K562 (cell line): Measurements from ENCODE around the gene TSPOAP1. TPM values are rescaled to one million over a fixed set of nuclear protein-coding genes. Genes with fewer than 3 reads are reported as not detected.
A peak's percentile ranks its signal among the peaks of the same experiment; 100 is the strongest.

Experiments used
- CBFA2T2 ChIP-seq: fragments of 450-650 bp; conservative IDR thresholded peaks from 2 replicates; pipeline ENCODE4 v1.6.1; 2017; ENCODE audit warnings: mild to moderate bottlenecking
- CBX1 ChIP-seq: sonication (generic); IDR thresholded peaks from 2 replicates; pipeline ENCODE4 v1.6.1; 2016; ENCODE audit warnings: antibody characterized with exemption, low read depth, mild to moderate bottlenecking
- CTCFL ChIP-seq: IDR thresholded peaks from 2 replicates; pipeline ENCODE4 v1.6.1; 2011; ENCODE audit warnings: borderline replicate concordance, low read depth, mild to moderate bottlenecking, moderate library complexity, low read length; ENCODE audit not compliant: insufficient read depth, poor library complexity, severe bottlenecking
- EHMT2 ChIP-seq: fragments of 450-650 bp; IDR thresholded peaks from 2 replicates; pipeline ENCODE4 v1.6.1; 2018; ENCODE audit warnings: antibody characterized with exemption
- GATA2 ChIP-seq: sonication (generic); formaldehyde crosslinking; IDR thresholded peaks from 2 replicates; pipeline ENCODE4 v1.4.0; 2020; ENCODE audit warnings: mild to moderate bottlenecking, missing genetic modification reagents
- HDAC6 ChIP-seq: IDR thresholded peaks from 2 replicates; pipeline ENCODE4 v1.6.1; 2012; ENCODE audit warnings: low read depth, mild to moderate bottlenecking, control low read depth, inconsistent platforms, low read length, moderate library complexity
- HNRNPUL1 ChIP-seq: fragments of 200-400 bp; formaldehyde crosslinking; IDR thresholded peaks from 2 replicates; pipeline ENCODE4 v1.6.1; 2017; ENCODE audit warnings: low read length
- MECOM ChIP-seq: fragments of 250-450 bp; sonication (Bioruptor Pico); IDR thresholded peaks from 2 replicates; pipeline ENCODE4 v1.8.0; 2022; ENCODE audit warnings: inconsistent platforms
- MLLT1 ChIP-seq, 2 experiments: fragments of 450-650 bp; IDR thresholded peaks; 2 replicates each; pipeline ENCODE4 v1.6.1; 2016
- NCOA2 ChIP-seq, 2 experiments: fragments of 450-650 bp; IDR thresholded peaks; 2 replicates each; pipeline ENCODE4 v1.6.1; 2018; ENCODE audit warnings: mild to moderate bottlenecking in 2 of 2, moderate library complexity in 1 of 2; ENCODE audit not compliant: partially characterized antibody in 2 of 2
- RCOR1 ChIP-seq, 2 experiments: IDR thresholded peaks; 2 replicates each; pipeline ENCODE4 v1.6.1; 2012; ENCODE audit warnings: low read depth in 2 of 2, low read length in 2 of 2, borderline replicate concordance in 1 of 2, improper control_type of control experiment in 1 of 2
- RFX7 ChIP-seq: fragments of 250-450 bp; sonication (Bioruptor Pico); IDR thresholded peaks from 2 replicates; pipeline ENCODE4 v1.5.1; 2021; ENCODE audit warnings: mild to moderate bottlenecking
- RHOXF2B ChIP-seq: fragments of 250-450 bp; sonication (Bioruptor Pico); conservative IDR thresholded peaks from 2 replicates; pipeline ENCODE4 v1.5.1; 2021
- SAFB ChIP-seq: fragments of 200-400 bp; formaldehyde crosslinking; IDR thresholded peaks from 2 replicates; pipeline ENCODE4 v1.6.1; 2017; ENCODE audit warnings: low read depth, low read length, borderline replicate concordance
- SMAD3 ChIP-seq: fragments of 450-650 bp; formaldehyde crosslinking; conservative IDR thresholded peaks from 2 replicates; pipeline ENCODE4 v1.4.0; 2020; ENCODE audit warnings: mild to moderate bottlenecking
- SREBF2 ChIP-seq: sonication (generic); formaldehyde crosslinking; IDR thresholded peaks from 2 replicates; pipeline ENCODE4 v1.4.0; 2020; ENCODE audit warnings: mild to moderate bottlenecking, missing genetic modification reagents
- TCF7 ChIP-seq: sonication (generic); IDR thresholded peaks from 2 replicates; pipeline ENCODE4 v1.6.1; 2016; ENCODE audit warnings: antibody characterized with exemption, borderline replicate concordance
- U2AF1 ChIP-seq: fragments of 200-400 bp; formaldehyde crosslinking; optimal IDR thresholded peaks from 2 replicates; pipeline ENCODE3; 2017; ENCODE audit warnings: mild to moderate bottlenecking, low read depth, low read length, moderate library complexity
- XRCC5 ChIP-seq: fragments of 200-400 bp; formaldehyde crosslinking; IDR thresholded peaks from 2 replicates; pipeline ENCODE4 v1.6.1; 2017; ENCODE audit warnings: low read depth, mild to moderate bottlenecking, low read length
- ZFP30 ChIP-seq: fragments of 250-450 bp; sonication (Bioruptor Pico); IDR thresholded peaks from 2 replicates; pipeline ENCODE4 v1.8.0; 2022; ENCODE audit warnings: moderate library complexity, mild to moderate bottlenecking, inconsistent platforms, borderline replicate concordance
- ZFP36 ChIP-seq: fragments of 150-350 bp; IDR thresholded peaks from 2 replicates; pipeline ENCODE4 v1.6.1; 2018; ENCODE audit warnings: low read length, low read depth; ENCODE audit not compliant: partially characterized antibody
- ZNF830 ChIP-seq: fragments of 250-450 bp; sonication (Bioruptor Pico); IDR thresholded peaks from 2 replicates; pipeline ENCODE4 v1.5.0; 2021; ENCODE audit warnings: mild to moderate bottlenecking
- polyA plus RNA-seq, 8 experiments: library from polyadenylated mRNA; depleted of rRNA in 4 of 8; stranded (reverse) in 5 of 8; unstranded in 3 of 8; fragments of >200 nt; fragmentation: Nextera tagmentation in 2 of 8; fragmentation: Illumina TruSeq in 1 of 8; extraction: Ambion mirVana in 2 of 8; extraction: Trizol in 1 of 8; gene quantifications; 2 replicates each; pipeline versions ENCODE4 v1.2.1 to v1.2.3, GENCODE V29; 2011 to 2014; ENCODE audit warnings: inconsistent platforms in 1 of 8, missing spikeins in 1 of 8
- total RNA-seq, 7 experiments: library from RNA; depleted of rRNA in 6 of 7; stranded (reverse); fragments of >200 nt in 6 of 7; fragmentation: Illumina TruSeq in 2 of 7; extraction: Trizol in 2 of 7; gene quantifications; 2 replicates each; pipeline versions ENCODE4 v1.2.1 to v1.2.3, GENCODE V29; 2011 to 2021; ENCODE audit warnings: low replicate concordance in 1 of 7
- TF ChIP-seq, protein P1 (sequence below): sonication (generic); formaldehyde crosslinking; IDR thresholded peaks from 2 replicates; pipeline ENCODE4 v1.5.0; 2020; ENCODE audit warnings: missing genetic modification reagents

Gene TSPOAP1
- total and polyA plus RNA-seq, 9 of the 15 experiments (the other 6 are each of a cell fraction or from before 2014, with no cell fraction given): 0.87 to 3.9 (median 1.8) TPM; not detected in 2

- TF ChIP-seq, protein P1, sequence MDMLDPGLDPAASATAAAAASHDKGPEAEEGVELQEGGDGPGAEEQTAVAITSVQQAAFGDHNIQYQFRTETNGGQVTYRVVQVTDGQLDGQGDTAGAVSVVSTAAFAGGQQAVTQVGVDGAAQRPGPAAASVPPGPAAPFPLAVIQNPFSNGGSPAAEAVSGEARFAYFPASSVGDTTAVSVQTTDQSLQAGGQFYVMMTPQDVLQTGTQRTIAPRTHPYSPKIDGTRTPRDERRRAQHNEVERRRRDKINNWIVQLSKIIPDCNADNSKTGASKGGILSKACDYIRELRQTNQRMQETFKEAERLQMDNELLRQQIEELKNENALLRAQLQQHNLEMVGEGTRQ (CRISPR knock-in tag): no peak; the same call in 1 of the 2 replicates
- TF ChIP-seq RCOR1 (IDR thresholded peaks at IDR 0.05; ENCODE audit: borderline replicate concordance in 1 of 2, low read depth in 2 of 2, low read length in 2 of 2) (peak in 1 of 2 experiments; percentile 39; a peak in 1 of 4 replicates), U2AF1 (no peak), HDAC6 (no peak), RFX7 (no peak), HNRNPUL1 (no peak), XRCC5 (no peak; the same call in 1 of the 2 replicates), MECOM (no peak), EHMT2 (no peak), CBX1 (no peak; the same call in 1 of the 2 replicates), ZNF830 (no peak), RHOXF2B (CRISPR knock-in tag) (no peak), SMAD3 (no peak), NCOA2 (IDR thresholded peaks at IDR 0.05; ENCODE audit: partially characterized antibody in 2 of 2) (no peak), TCF7 (no peak), ZFP36 (peak; percentile 52), SREBF2 (CRISPR knock-in tag) (no peak), CTCFL (no peak), GATA2 (CRISPR knock-in tag) (no peak), SAFB (no peak), CBFA2T2 (no peak; the same call in 1 of the 2 replicates), MLLT1 (IDR thresholded peaks at IDR 0.05) (peak; percentile 61 to 83; a peak in 2 of 4 replicates), ZFP30 (CRISPR knock-in tag) (no peak)
Observed at GRCh38 chr17:58338841-58339754, 10.5 kb upstream of the TSPOAP1 start (continued).
